GM19463 (cell line): ENCODE data around the gene C2CD3.

ENCODE experiments used
- ATAC-seq: cut with Tn5 transposase; IDR thresholded peaks from one replicate; pipeline ENCODE4 v1.9.1; 2021; ENCODE audit warnings: mild to moderate bottlenecking, moderate library complexity; ENCODE audit not compliant: unreplicated experiment

C2CD3 gene

DNA sequence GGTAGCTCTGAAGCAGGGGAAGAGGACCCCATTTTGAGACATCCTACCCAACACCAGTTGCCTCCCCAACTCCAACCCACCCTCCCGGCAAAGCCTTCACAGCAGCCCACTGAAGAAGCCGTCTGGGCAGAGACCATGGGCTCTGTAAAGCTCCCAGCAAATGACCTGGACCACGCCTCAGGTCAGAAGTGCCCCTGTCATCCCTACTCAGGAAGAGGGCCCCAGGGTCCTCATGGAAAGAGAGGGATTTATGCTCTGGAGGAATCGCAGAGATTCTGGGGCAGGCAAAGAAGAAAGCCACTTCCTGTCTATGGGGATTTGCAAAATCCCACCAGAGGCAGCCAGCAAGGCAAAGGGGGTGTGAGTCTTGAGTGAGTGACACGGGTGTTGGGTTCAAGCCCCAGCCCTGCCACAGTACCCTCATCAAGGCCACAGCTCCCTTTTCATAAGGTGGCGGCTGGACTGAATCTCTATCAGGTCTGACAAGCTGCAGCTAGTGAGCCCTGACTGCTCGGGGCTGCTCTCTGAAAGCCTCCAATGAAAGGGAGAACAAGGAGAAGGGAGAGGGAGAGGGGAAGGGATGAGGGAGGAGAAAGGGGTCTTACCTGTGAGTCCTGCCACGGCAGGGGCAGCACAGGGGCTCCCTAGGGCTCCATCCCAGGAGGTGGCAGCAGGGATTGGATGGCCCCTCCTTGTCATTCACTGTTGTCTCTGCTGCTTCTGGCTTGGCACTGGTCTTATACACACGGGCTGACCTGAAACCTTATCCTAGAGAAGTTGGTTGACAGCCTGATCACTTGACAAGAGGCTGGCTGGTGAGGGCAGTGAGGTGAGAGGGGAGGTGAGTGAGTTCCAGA is 162.2 kb downstream of the C2CD3 start, which contains the start of gene UCP3:
TSS of gene UCP3 (minus strand) at position 713 of the 857 bp plus-strand sequence. CDS start 2,043 bp downstream, outside the sequence.
- no peak for ATAC-seq

DNA sequence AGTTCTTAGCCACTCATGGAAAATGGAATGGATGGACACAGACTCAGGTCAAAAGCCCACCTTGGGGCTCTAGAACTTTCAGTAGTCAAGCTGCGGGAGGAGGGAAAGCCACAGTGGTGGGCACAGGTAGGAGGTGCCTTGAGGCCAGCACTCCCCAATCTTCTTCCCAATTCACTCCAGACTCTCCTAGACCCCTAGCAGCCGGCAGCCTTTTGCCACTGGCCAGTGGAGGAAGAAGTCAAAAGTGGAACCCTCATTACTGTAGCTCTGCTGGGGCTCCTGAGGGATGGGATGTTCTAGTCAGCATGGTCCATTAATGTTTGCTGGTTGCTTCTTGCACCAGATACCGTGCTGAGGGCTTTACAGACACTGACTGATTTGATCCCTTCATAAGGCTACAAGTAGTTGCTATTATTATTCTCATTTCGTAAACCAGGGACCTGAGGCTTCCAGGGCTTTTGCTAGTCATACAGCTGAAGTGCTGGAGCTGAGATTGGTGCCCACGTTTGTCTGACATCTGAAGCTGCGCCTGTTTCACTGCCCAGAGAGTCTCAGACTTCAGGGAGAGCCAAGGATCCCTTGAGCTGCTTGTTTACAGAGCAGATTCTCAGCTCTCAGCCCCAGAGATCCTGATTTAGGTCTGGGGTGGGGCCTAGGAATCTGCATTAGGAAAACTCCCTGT is 163.0 kb downstream of the C2CD3 start:
- ATAC-seq: no peak

DNA sequence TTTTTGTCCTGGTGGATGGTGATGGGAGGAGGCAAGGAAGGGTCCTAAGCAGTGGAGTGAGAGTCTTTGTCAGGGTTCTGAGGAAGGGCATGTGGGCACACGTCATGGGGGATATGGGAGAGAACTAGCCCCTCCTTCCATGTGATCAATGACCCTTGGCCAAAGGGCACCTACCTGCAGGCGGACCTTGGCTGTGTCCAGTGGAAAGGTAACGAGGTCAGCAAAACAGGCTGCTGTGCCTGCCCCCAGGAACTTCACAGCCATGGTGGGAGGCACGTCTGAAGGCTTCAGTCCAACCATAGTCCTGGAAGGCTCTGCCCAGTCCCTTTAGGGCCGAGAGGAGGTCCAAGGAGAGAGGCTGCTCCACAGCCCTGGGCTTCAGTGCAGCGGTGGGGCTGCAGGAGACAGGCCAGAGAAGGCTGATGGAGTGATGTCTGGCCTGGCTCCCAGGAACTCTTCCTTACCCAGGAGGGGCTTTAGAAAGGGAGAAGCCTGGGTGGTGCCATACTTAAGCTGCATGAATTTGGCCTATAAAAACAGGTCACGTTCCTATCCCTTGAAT is 164.0 kb downstream of the C2CD3 start:
- ATAC-seq: no peak

DNA sequence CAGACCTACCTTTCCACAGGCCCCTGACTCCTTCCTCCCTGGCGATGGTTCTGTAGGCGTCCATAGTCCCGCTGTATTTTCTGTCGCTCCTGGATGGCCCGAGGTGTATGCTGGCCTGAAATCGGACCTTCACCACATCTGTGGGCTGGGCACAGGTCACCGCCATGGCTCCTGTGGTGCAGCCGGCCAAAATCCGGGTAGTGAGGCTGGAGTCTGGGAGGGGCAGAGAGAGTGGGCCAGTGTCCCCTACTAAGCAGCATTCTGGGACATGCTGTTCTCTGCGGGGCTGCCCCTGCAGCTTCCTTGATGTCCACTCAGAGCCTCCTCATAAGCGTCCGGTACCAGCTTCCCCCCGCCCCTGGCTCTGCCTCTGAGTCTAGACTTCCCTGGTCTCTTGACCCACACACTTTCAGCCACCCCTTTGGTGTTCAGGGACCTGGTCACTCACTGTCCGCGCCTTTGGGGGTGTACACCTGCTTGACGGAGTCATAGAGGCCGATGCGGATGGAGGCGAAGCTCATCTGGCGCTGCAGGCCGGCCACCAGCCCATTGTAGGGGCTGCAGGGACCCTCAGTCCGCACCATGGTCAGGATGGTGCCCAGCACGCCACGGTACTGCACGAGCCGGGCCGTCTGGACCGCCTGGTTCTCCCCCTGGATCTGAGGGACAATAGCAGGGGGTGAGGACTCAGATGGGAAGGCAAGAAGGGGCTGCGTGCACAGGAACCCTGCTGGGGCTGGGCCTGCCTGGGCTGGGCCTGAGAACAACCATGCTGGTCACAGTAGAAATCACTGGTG is 164.9 kb downstream of the C2CD3 start:
- no peak for ATAC-seq

DNA sequence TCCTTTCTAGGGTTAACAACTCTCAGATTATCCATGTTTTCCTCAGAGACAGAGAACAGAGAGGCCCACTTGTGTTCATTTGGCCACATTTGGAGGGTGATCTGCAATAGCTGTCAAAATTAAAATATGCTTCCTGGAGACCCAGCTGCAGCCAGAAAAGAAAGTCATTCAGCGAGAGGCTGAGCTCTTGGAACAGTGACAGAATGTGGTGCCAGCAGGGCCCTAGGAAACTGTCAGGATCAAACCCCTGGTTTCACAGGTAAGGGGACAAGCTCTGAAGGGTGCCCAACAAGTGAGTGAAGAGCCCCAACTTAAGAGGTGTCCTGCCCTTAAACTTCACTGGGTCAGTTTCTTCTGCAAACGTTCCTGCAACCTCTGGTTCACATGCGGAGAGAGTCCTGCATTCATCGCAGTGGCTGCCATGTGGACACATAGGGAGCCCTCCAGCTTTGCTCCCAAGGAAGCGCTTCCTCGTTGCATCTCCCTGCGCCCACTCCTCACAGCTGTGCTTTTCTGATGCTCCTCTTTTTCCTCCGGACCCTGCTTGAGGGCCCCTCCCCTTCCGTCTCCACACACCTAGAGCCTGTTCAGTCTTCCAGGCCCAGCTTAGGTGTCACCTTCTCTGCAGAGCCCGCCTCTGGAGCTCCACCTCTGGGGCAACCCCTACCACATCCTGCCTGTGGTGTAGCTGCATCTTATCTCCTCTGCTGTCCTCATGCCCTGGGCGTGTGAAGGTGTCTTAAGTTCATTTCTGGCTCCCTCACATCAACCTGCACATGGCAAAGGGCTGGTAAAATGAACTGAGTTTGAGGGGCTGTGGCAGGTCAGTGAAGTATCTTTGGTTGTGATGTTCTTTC is 165.8 kb downstream of the C2CD3 start:
- ATAC-seq: peak; percentile 68

DNA sequence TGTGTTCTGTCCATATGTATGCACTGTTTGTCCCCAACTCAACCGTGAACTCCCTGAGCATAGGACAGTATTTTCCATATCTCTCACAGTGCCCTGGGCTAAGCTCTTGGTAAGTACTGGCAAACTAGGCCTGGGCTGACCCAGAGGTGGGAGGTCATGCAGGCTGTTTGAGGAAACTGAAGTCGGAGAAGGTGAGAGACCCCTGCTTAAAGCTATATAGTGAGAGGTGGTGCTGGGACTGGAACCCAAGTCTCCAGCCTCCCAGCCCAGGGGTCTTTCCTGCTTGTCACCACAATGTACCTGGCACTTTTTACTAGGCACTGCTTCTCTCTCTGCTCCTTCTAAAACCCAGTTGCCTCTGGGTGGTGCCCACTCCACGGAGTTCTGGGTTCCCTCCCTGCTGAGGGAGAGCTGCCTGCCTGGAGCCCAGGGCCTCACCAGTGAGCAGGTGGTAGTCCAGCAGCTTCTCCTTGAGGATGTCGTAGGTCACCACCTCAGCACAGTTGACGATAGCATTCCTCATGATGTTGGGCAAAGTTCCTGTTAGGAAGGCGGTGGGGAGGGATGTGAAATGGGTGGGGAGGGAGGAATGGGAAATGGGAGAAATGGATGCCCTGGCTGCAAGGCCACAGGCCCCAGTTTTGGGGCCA is 166.6 kb downstream of the C2CD3 start:
- ATAC-seq: no peak

DNA sequence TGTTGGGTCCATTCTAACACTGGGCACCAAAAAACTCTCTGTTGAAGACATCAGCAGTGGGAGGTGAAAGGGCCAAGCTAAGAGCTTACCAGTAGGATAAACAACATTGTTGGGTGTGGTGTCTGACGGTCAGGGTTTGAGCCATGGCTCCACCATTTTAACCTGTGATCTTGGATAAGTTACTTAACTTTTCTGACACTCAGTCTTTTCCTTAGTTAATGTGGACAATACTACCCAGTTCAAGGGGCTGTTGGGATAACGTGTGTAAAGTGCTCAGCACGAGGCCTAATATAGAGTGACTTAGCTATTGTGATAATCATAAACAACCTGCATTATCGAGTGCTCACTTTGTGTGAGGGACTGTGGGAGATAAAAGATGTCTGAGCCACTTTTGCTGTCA is 168.0 kb downstream of the C2CD3 start:
- no peak for ATAC-seq

DNA sequence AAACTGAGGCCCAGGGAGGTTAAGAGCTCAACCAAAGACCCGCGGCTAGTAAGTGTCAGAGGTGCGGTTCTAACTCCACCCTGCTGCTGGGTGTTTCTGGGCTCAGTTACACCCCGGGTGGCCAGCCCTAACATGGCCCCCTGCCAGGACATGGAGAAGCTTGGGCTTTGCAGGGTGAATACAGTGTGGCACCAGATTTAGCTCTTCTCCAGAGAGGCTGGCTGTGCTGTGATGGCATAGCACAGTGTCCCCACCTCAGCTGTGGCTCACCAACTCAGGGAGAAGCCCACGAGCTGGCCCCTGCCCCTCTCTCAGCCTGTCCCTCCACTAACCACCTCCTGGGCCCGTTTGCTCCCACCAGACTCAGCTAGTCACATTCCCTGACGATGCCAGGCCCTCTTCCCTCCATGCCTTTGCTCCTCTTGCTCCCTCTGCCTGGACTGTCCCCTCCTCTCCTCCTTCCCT is 168.9 kb downstream of the C2CD3 start:
- ATAC-seq: no peak

DNA sequence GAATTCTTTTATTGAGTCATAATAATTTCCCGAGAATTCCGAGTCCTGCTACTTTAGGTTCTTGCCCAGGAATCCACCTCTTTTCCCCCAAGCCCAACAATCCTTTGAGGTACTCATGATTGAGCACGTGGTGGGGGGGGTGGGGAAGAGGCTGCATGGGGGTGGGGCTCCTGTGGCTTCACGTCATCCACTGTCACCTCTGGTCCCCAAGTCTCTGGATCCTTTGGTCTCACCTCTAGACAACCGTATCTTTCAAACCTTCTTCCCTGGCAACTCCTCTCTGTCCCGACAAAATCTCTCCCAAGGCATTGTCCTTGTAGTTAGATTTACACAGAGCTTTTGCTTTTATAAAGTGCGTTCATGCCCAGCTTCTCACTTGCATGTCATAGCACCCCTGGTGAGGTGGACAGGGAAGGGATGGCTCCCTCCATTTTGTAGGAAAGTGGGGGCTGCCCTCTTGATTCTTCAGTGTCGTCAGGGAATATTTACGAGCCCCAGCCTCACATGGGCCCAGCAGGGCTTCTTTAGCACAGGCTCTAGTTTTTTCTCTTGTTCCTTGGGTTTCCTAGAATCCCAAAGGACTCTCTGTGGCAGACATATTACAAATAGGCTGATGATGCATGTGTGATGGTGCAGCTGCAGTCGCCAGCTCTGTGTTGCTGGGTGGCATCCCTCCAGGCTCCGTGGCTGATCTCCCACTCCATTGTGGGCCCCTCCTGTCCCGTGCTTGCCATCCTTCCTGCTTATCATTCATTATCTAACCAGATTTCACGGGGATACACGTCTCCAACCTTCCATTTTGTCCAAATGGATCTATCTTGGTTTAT is 170.3 kb downstream of the C2CD3 start:
- no peak for ATAC-seq

DNA sequence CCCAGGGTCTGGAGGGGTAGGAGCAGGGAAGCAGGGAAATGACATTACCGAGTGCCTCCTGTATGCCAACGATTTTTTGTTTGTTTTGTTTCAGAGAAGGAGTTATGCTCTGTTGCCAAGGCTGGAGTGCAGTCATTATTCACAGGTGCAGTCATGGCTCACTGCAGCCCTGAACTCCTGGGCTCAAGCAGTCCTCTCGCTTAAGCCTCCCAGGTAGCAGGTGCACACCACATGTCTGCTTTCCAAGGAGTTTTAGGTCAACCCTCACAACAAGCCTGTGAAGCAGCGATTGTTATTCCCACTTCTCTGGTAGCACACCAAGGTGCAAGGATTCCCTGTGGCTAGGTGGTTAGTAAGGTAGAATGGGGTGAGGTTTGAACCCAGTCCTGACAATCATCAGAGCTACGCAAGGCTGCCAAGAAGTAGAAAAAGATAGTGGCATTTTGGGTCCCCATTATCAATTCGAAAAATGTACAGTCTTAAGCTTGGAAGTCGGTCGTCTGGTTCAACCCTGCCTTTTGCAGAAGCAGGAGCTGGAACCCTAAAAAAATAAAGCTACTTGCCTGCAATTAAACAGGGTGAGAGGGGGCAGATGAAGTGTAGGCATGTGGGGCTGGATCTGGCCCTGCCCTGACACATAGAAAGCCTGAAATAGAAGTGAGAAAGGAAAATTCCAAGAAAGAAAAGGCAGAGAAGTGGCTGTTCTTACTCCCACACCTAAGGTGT is 171.1 kb downstream of the C2CD3 start:
- no peak for ATAC-seq

DNA sequence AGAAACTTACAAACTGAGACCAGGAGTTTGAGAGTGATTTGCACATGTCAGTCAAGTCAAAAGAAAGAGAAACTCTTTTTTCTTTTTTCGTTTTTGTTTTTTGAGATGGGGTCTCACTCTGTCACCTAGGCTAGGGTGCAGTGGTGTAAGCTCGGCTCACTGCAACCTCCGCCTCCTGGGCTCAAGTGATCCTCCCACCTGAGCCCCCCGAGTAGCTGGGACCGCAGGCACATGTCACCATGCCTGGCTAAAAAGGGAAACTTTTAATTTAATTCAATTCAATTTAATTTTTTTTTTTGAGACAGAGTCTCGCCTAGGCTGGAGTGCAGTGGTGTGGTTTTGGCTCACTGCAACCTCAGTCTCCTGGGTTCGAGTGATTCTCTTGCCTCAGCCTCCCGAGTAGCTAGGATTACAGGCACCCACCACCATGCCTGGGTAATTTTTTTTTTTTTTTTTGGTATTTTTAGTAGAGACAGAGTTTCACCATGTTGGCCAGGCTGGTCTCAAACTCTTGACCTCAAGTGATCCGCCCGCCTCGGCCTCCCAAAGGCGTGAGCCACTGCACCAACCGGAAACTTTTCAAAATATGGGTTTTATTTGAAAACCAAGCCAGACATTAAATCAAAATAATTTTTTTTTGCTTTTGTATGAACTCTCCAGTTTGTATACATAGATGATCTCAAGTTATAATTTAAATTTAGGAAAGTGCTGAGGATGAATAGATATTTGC is 171.8 kb downstream of the C2CD3 start:
- no peak for ATAC-seq

DNA sequence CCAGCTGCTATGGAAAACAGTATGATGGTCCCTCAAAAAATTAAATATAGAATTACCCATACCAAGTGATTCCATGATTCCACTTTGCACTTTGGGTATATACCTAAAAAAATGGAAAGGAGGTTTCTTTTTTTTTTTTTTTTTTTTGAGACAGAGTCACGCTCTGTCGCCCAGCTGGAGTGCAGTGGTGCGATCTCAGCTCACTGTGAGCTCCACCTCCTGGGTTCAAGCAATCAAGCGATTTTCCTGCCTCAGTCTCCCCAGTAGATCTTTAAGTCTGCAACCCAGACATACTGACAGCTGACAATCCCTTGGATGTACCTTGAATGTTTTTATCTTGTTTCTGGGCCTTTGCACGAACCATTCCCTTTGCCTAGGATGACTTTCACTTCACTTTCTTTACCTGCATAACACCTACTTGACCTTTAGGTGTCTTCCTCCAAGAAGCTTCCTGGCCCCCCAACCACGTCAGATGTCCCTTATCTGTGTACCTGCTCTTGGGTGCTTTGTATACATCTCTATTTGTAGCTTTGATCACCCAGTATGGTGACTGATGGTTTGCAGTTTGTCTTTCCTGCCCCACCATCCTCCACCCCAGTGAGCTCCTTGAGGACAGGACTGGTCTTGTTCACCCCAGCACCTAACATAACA is 173.6 kb downstream of the C2CD3 start:
- ATAC-seq: no peak

DNA sequence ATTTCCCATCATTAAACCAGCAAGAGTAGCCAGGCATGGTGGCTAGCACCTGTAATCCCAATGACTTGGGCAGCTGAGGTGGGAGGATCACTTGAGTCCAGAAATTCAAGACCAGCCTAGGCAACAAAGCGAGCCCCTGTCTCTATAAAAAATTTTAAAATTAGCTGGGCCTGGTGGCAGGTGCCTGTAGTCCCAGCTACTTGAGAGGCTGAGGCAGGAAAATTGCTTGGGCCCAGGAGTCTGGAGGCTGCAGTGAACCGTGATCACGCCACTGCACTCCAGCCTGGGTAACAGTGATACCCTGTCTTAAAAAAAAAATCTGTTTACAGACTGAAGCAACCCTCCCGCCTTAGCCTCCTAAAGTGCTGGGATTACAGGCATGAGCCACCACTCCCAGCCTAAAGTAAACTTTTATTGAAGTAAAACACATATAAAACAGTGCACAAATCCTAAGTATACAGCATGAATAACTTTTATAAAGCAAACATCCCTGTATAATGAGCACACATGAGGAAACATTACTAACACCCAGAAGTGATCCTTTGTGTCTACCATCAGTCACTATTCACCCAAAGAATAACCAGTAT is 174.5 kb downstream of the C2CD3 start:
- no peak for ATAC-seq

DNA sequence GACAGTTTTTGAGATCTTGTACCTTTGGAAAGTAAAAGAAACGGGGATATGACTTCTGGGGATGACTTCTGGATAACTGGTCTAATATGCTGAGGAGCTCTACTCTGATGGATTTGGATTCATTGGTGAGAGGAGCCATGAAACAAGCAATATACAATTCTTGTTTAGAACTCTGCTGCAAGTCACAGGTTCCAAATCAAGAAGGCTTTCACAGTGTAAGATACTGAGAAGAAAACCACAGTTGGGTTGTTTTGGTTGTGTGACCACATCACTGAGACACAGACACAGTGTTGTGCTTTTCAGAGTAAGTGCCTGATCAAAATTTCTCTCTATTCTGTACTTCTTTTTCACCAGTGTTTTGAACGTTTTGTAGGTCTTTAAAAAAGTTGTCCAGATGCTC is 175.1 kb downstream of the C2CD3 start:
- no peak for ATAC-seq

DNA sequence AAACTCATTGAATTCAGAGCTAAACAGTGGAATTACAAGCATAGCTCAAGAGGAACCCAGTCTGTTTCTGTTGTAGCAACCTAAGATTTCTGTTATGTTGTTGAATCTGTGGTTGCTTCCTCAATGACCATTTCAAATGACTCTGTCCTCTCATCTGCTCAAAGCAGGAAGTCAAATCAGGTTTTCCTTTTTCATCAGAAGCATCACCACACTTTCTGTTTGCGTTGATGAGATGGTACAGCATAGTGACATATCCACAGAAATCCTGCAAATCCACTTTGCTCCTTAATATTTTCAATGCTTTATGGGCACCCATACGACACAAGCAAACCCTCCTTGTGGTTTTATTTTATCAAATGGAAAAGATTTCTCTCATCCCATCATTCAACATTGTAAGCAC is 175.6 kb downstream of the C2CD3 start:
- no peak for ATAC-seq

DNA sequence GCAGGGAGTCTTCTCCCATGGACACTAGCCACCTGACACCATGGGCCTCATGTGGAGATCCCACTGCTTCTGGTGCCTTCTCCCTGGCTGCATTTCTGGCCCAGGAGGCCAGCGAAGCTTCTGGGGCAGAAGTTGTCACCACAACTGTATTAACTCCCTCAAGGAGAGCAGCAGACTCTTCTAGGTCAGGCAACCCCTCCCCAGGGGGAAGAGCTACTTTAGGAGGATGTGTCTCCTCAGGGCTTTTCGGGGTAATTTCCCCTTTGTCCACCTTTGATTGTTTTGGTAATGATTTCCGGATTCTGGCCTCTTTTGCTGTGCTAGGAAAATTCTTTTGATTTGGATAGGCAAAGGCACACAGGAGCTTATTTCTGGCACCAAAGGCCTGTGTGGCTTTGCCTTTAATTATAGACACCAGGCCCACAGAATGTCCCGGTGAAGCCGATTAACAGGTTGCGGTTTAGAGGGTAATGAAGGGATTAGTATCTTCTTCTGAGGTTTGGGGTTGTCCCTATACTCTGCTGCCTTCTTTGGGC is 179.3 kb downstream of the C2CD3 start:
- ATAC-seq: peak; percentile 57
